IMR-90 (cell line): ENCODE results near the gene ARRB1. TPM values are rescaled to one million over a fixed set of nuclear protein-coding genes. Genes with fewer than 3 reads are reported as not detected.
A peak's percentile ranks its signal among the peaks of the same experiment; 100 is the strongest.

Experiments used
- ATAC-seq: fragments of 200-7000 bp; cut with Tn5 transposase; 2 replicates; pipeline ENCODE4 v1.9.1; 2020; ENCODE audit warnings: low read depth, mild to moderate bottlenecking, moderate library complexity
- BruUV-seq: library from RNA; stranded (reverse); fragments of 400-500 nt; replicated peaks from 2 replicates; lab custom pipeline; 2021; lab: Mats Ljungman, UMichigan
- CTCF ChIA-PET: fragments of 300-600 bp; formaldehyde crosslinking; extraction: SDS; loops from one replicate; lab custom pipeline; 2021; ENCODE audit warnings: antibody characterized with exemption; lab: Yijun Ruan, JAX
- POLR2A ChIA-PET: fragments of 300-600 bp; sonication (Branson Sonifier 250); formaldehyde crosslinking; loops from one replicate; lab custom pipeline; 2022; ENCODE audit warnings: antibody characterized with exemption; ENCODE audit not compliant: unreplicated experiment; lab: Charles Lee
- DNase-seq: peaks from one replicate; pipeline ENCODE4 v3.0.0; 2013
- H2AFZ ChIP-seq: replicated peaks from 2 replicates; pipeline ENCODE3; 2013; ENCODE audit warnings: low read length, mild to moderate bottlenecking; ENCODE audit not compliant: poor library complexity
- H2AK5ac ChIP-seq: 2 replicates; pipeline ENCODE4 v1.6.1; 2013; ENCODE audit warnings: low read depth, low read length, inconsistent platforms
- H2AK9ac ChIP-seq: replicated peaks from 2 replicates; pipeline ENCODE3; 2013; ENCODE audit warnings: mild to moderate bottlenecking, low read depth, low read length, moderate library complexity; ENCODE audit not compliant: poor library complexity
- H2BK120ac ChIP-seq: 2 replicates; pipeline ENCODE4 v1.6.1; 2013; ENCODE audit warnings: low read depth, low read length, inconsistent platforms
- H2BK15ac ChIP-seq: 3 replicates; pipeline ENCODE4 v1.6.1; 2013; ENCODE audit warnings: low read depth, low read length, inconsistent platforms
- H2BK20ac ChIP-seq: 2 replicates; pipeline ENCODE4 v1.6.1; 2013; ENCODE audit warnings: low read depth, mild to moderate bottlenecking, inconsistent platforms, low read length, moderate library complexity
- H2BK5ac ChIP-seq: 2 replicates; pipeline ENCODE4 v1.6.1; 2013; ENCODE audit warnings: mild to moderate bottlenecking, low read depth, low read length, inconsistent platforms; ENCODE audit not compliant: poor library complexity, severe bottlenecking
- H3K14ac ChIP-seq: replicated peaks from 2 replicates; pipeline ENCODE4 v1.6.1; 2013; ENCODE audit warnings: low read depth, low read length, inconsistent platforms
- H3K18ac ChIP-seq: 2 replicates; pipeline ENCODE4 v1.6.1; 2013; ENCODE audit warnings: low read depth, low read length, control low read depth
- H3K23ac ChIP-seq: 2 replicates; pipeline ENCODE4 v1.6.1; 2013; ENCODE audit warnings: low read depth, low read length, inconsistent platforms
- H3K27ac ChIP-seq: 2 replicates; pipeline ENCODE4 v1.5.1; 2013; ENCODE audit warnings: mild to moderate bottlenecking, control low read depth, low read length; ENCODE audit not compliant: insufficient read depth
- H3K27me3 ChIP-seq: 2 replicates; pipeline ENCODE4 v1.6.1; 2013; ENCODE audit warnings: low read length; ENCODE audit not compliant: control insufficient read depth, insufficient read depth
- H3K36me3 ChIP-seq: 2 replicates; pipeline ENCODE4 v1.6.1; 2013; ENCODE audit warnings: low read length, mixed read lengths; ENCODE audit not compliant: control insufficient read depth, insufficient read depth
- H3K4ac ChIP-seq: 2 replicates; pipeline ENCODE4 v1.6.1; 2013; ENCODE audit warnings: low read depth, low read length, inconsistent platforms
- H3K4me1 ChIP-seq: 2 replicates; pipeline ENCODE4 v1.6.1; 2013; ENCODE audit warnings: low read length, mixed read lengths; ENCODE audit not compliant: control insufficient read depth, insufficient read depth
- H3K4me2 ChIP-seq: 2 replicates; pipeline ENCODE4 v1.6.1; 2013; ENCODE audit warnings: low read depth, mild to moderate bottlenecking, control low read depth, low read length, moderate library complexity
- H3K4me3 ChIP-seq: 2 replicates; pipeline ENCODE4 v1.5.1; 2013; ENCODE audit warnings: low read depth, mild to moderate bottlenecking, control low read depth, low read length, moderate library complexity; ENCODE audit not compliant: insufficient read depth
- H3K56ac ChIP-seq: 2 replicates; pipeline ENCODE4 v1.6.1; 2013; ENCODE audit warnings: low read length, inconsistent platforms; ENCODE audit not compliant: insufficient read depth; ENCODE audit errors: extremely low read depth
- H3K79me1 ChIP-seq, 2 experiments: 2 replicates each; pipeline ENCODE4 v1.6.1; 2013; ENCODE audit warnings: low read length in 2 of 2, inconsistent platforms in 1 of 2, low read depth in 1 of 2
- H3K9ac ChIP-seq: 2 replicates; pipeline ENCODE4 v1.6.1; 2013; ENCODE audit warnings: low read depth, low read length, control low read depth
- H3K9me1 ChIP-seq: 2 replicates; pipeline ENCODE4 v1.6.1; 2013; ENCODE audit warnings: low read length, inconsistent platforms; ENCODE audit not compliant: insufficient read depth
- H3K9me3 ChIP-seq: 2 replicates; pipeline ENCODE4 v1.6.1; 2013; ENCODE audit warnings: low read length; ENCODE audit not compliant: control insufficient read depth, insufficient read depth
- H4K20me1 ChIP-seq: 2 replicates; pipeline ENCODE4 v1.6.1; 2013; ENCODE audit warnings: low read length, inconsistent platforms; ENCODE audit not compliant: insufficient read depth
- H4K5ac ChIP-seq: 2 replicates; pipeline ENCODE4 v1.6.1; 2013; ENCODE audit warnings: mild to moderate bottlenecking, low read depth, low read length, control low read depth
- H4K8ac ChIP-seq, 2 experiments: 2 replicates each; pipeline ENCODE4 v1.6.1; 2013; ENCODE audit warnings: low read depth in 2 of 2, low read length in 2 of 2, control low read depth in 1 of 2, inconsistent platforms in 1 of 2
- H4K91ac ChIP-seq: 2 replicates; pipeline ENCODE4 v1.6.1; 2013; ENCODE audit warnings: low read depth, low read length, inconsistent platforms; ENCODE audit not compliant: insufficient read depth
- BHLHE40 ChIP-seq: fragments of 150-350 bp; IDR thresholded peaks from 2 replicates; pipeline ENCODE4 v1.6.1; 2016; ENCODE audit warnings: mild to moderate bottlenecking, low read depth, low read length
- CEBPB ChIP-seq: IDR thresholded peaks from 2 replicates; pipeline ENCODE4 v1.6.1; 2012; ENCODE audit warnings: low read depth, low read length, improper control_type of control experiment
- CHD1 ChIP-seq: IDR thresholded peaks from 2 replicates; pipeline ENCODE4 v1.6.1; 2012; ENCODE audit warnings: low read depth, low read length, improper control_type of control experiment
- CTCF ChIP-seq: conservative IDR thresholded peaks from 2 replicates; pipeline ENCODE4 v1.5.1; 2012; ENCODE audit warnings: mild to moderate bottlenecking, low read depth, low read length, improper control_type of control experiment
- FOS ChIP-seq: fragments of 150-350 bp; IDR thresholded peaks from 2 replicates; pipeline ENCODE4 v1.6.1; 2016; ENCODE audit warnings: low read depth, low read length
- MAFK ChIP-seq: IDR thresholded peaks from 2 replicates; pipeline ENCODE4 v1.6.1; 2012; ENCODE audit warnings: low read depth, low read length, improper control_type of control experiment
- MAZ ChIP-seq: IDR thresholded peaks from 2 replicates; pipeline ENCODE4 v1.6.1; 2012; ENCODE audit warnings: low read depth, mild to moderate bottlenecking, low read length, improper control_type of control experiment, moderate library complexity, borderline replicate concordance
- MXI1 ChIP-seq: IDR thresholded peaks from 2 replicates; pipeline ENCODE4 v1.6.1; 2012; ENCODE audit warnings: low read depth, mild to moderate bottlenecking, low read length, moderate library complexity, borderline replicate concordance
- NFE2L2 ChIP-seq: fragments of 150-350 bp; IDR thresholded peaks from 2 replicates; pipeline ENCODE4 v1.6.1; 2016; ENCODE audit warnings: low read depth, mild to moderate bottlenecking, low read length
- POLR2A ChIP-seq: IDR thresholded peaks from 2 replicates; pipeline ENCODE4 v1.6.1; 2012; ENCODE audit warnings: mild to moderate bottlenecking, low read depth, low read length
- RAD21 ChIP-seq: IDR thresholded peaks from 2 replicates; pipeline ENCODE4 v1.6.1; 2012; ENCODE audit warnings: low read length, improper control_type of control experiment
- RCOR1 ChIP-seq: IDR thresholded peaks from 2 replicates; pipeline ENCODE4 v1.6.1; 2012; ENCODE audit warnings: mild to moderate bottlenecking, low read length, improper control_type of control experiment; ENCODE audit not compliant: insufficient replicate concordance
- RFX5 ChIP-seq: IDR thresholded peaks from 2 replicates; pipeline ENCODE4 v1.8.0; 2012; ENCODE audit warnings: low read depth, mild to moderate bottlenecking, low read length, moderate library complexity
- SMC3 ChIP-seq: fragments of 150-350 bp; IDR thresholded peaks from 2 replicates; pipeline ENCODE4 v1.6.1; 2016; ENCODE audit warnings: low read depth, mild to moderate bottlenecking, antibody characterized with exemption, low read length, moderate library complexity
- USF2 ChIP-seq: fragments of 150-350 bp; IDR thresholded peaks from 2 replicates; pipeline ENCODE4 v1.6.1; 2017; ENCODE audit warnings: mild to moderate bottlenecking, antibody characterized with exemption, low read length, low read depth
- WGBS, 2 experiments: methylation state at CpG; one replicate each; pipeline versions ENCODE4 v1.1.5 to v1.1.7; 2013; ENCODE audit warnings: missing lambda C conversion rate in 2 of 2; ENCODE audit not compliant: insufficient read length in 1 of 2; ENCODE audit errors: extremely low coverage in 2 of 2; 5-methylcytosine and 5-hydroxymethylcytosine counted together
- dilution Hi-C: fragments of 300-500 bp; cut with HindIII; formaldehyde crosslinking; loops from one replicate; pipeline ENCODE4 v1.14.3; 2018; ENCODE audit warnings: low sequenced_read_pairs; ENCODE audit not compliant: unreplicated experiment
- in situ Hi-C: fragments of 300-500 bp; cut with MboI; formaldehyde crosslinking; loops from 3 replicates; pipeline ENCODE4 v1.14.3; 2019; ENCODE audit warnings: low sequenced_read_pairs, inconsistent platforms, mixed read lengths
- intact Hi-C: fragments of 100-400 bp; cut with micrococcal nuclease; formaldehyde crosslinking; loops from 2 replicates; pipeline ENCODE4 v1.10.0; 2022
- polyA plus RNA-seq, 3 experiments: library from polyadenylated mRNA; depleted of rRNA; stranded (reverse); fragments of >200 nt; gene quantifications; 2 replicates each; pipeline ENCODE4 v1.2.3, GENCODE V29; 2012; ENCODE audit warnings: low replicate concordance in 1 of 3
- total RNA-seq: library from RNA; depleted of rRNA; stranded (reverse); fragments of >200 nt; gene quantifications from 2 replicates; pipeline ENCODE4 v1.2.3, GENCODE V29; 2012
- TF ChIP-seq, protein P1 (sequence below): fragments of 150-350 bp; IDR thresholded peaks from 2 replicates; pipeline ENCODE4 v1.6.1; 2016; ENCODE audit warnings: low read depth, mild to moderate bottlenecking, low read length, moderate library complexity, borderline replicate concordance

Gene ARRB1
- total and polyA plus RNA-seq, 2 of the 4 experiments (the other 2 are of a cell fraction) = 11.0 to 17.4 TPM

DNA sequence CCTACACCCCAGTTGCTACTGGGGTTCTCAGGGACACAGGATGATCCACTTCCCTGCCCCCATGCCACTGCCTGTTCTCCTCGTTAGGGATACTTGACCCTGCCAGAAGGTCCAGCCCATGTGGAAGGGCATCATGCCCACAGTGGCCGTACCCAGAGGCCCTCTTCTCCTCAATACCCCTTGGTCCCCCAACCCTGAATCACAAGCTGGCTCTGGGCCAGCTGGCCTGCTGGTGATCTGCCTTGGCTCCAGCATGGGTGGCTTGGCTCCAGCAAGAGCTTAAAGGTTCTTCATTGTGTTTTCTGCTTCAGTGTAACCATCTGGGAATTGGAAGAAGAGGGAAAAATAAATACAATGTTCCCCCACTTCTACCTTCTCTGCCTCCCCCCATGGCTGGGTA, 122.0 kb downstream of the ARRB1 start:
- POLR2A ChIA-PET = no interaction called here
- H2AFZ ChIP-seq = peak overlapping the region; percentile 29

More for the DNA sequence above, 122.0 kb downstream of the ARRB1 start:
- Histone ChIP-seq H4K8ac (no peak overlapping the region), H2AK9ac (no peak overlapping the region), H2AK5ac (no peak overlapping the region), H2BK20ac (no peak overlapping the region), H2BK15ac (no peak overlapping the region), H3K18ac (no peak overlapping the region), H3K27ac (no peak overlapping the region), H3K56ac (no peak overlapping the region), H4K20me1 (no peaks in the 10 kb centered on the region; the same call in 1 of the 2 replicates), H3K9me3 (no peaks in the 10 kb centered on the region), H2BK5ac (no peak overlapping the region), H2BK120ac (no peak overlapping the region), H3K4ac (no peak overlapping the region), H3K27me3 (peaks cover 20% of the 10 kb centered on the region), H3K23ac (no peak overlapping the region), H3K4me1 (no peaks in the 10 kb centered on the region), H3K9me1 (no peaks in the 10 kb centered on the region), H3K4me2 (no peak overlapping the region), H4K91ac (no peak overlapping the region), H3K14ac (no peak overlapping the region), H4K5ac (no peak overlapping the region), H3K36me3 (no peaks in the 10 kb centered on the region), H3K4me3 (no peak overlapping the region), H3K9ac (no peak overlapping the region), H3K79me1 (no peaks in the 10 kb centered on the region)
- no CpG with 5 or more reads among the region's 2 CpGs for WGBS, 2 experiments
- ATAC-seq (no peak), DNase-seq (no peak)
- TF ChIP-seq SMC3 (no peak), USF2 (no peak), BHLHE40 (no peak), POLR2A (no peak), CTCF (no peak), RAD21 (no peak), MAZ (no peak), RCOR1 (no peak), CEBPB (no peak), NFE2L2 (no peak), MXI1 (no peak), CHD1 (no peak), FOS (no peak), RFX5 (no peak), MAFK (no peak)
- TF ChIP-seq, protein P1, sequence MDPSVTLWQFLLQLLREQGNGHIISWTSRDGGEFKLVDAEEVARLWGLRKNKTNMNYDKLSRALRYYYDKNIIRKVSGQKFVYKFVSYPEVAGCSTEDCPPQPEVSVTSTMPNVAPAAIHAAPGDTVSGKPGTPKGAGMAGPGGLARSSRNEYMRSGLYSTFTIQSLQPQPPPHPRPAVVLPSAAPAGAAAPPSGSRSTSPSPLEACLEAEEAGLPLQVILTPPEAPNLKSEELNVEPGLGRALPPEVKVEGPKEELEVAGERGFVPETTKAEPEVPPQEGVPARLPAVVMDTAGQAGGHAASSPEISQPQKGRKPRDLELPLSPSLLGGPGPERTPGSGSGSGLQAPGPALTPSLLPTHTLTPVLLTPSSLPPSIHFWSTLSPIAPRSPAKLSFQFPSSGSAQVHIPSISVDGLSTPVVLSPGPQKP = no peak
- intact Hi-C loops (no loop called here), in situ Hi-C loops (no loop called here), dilution Hi-C loops (no loop called here)
- BruUV-seq = no TSS peak
- CTCF ChIA-PET = no interaction called here
